H9 (cell line): ENCODE results near the gene MCRIP2. TPM values are rescaled to one million over a fixed set of nuclear protein-coding genes. Genes with fewer than 3 reads are reported as not detected.

Source experiments
- DNase-seq: peaks from one replicate; pipeline ENCODE4 v3.0.0-alpha.2; 2017
- H2AFZ ChIP-seq: one replicate; pipeline ENCODE4 v1.6.1; 2013; ENCODE audit warnings: mild to moderate bottlenecking, low read length, control low read depth, moderate library complexity
- H2AK5ac ChIP-seq: 2 replicates; pipeline ENCODE4 v1.6.1; 2013; ENCODE audit warnings: low read length, control low read depth, mixed read lengths; ENCODE audit not compliant: insufficient read length
- H2BK120ac ChIP-seq: one replicate; pipeline ENCODE4 v1.6.1; 2013; ENCODE audit warnings: low read depth, mild to moderate bottlenecking, low read length, control low read depth, inconsistent platforms; ENCODE audit not compliant: poor library complexity, severe bottlenecking
- H2BK12ac ChIP-seq: 2 replicates; pipeline ENCODE4 v1.6.1; 2013; ENCODE audit warnings: low read length, control low read depth, mixed read lengths, low read depth; ENCODE audit not compliant: insufficient read length
- H2BK15ac ChIP-seq: 2 replicates; pipeline ENCODE4 v1.6.1; 2013; ENCODE audit warnings: low read depth, low read length, control low read depth
- H2BK20ac ChIP-seq: one replicate; pipeline ENCODE4 v1.6.1; 2013; ENCODE audit warnings: low read depth, mild to moderate bottlenecking, low read length, control low read depth, inconsistent platforms; ENCODE audit not compliant: poor library complexity, severe bottlenecking
- H2BK5ac ChIP-seq: 2 replicates; pipeline ENCODE4 v1.6.1; 2013; ENCODE audit warnings: low read length, control low read depth, mixed read lengths; ENCODE audit not compliant: insufficient read length
- H3K14ac ChIP-seq: 2 replicates; pipeline ENCODE4 v1.6.1; 2013; ENCODE audit warnings: low read length, control low read depth; ENCODE audit not compliant: insufficient read depth
- H3K18ac ChIP-seq: 2 replicates; pipeline ENCODE4 v1.6.1; 2013; ENCODE audit warnings: low read depth, mild to moderate bottlenecking, mixed read lengths, low read length, control low read depth; ENCODE audit not compliant: insufficient read length
- H3K23ac ChIP-seq: 2 replicates; pipeline ENCODE4 v1.6.1; 2013; ENCODE audit warnings: low read length, control low read depth, mixed read lengths, low read depth; ENCODE audit not compliant: insufficient read length
- H3K23me2 ChIP-seq: 2 replicates; pipeline ENCODE4 v1.6.1; 2013; ENCODE audit warnings: low read depth, mild to moderate bottlenecking, mixed read lengths, low read length, control low read depth; ENCODE audit not compliant: insufficient read length, poor library complexity, severe bottlenecking
- H3K27ac ChIP-seq: 2 replicates; pipeline ENCODE4 v1.5.1; 2013; ENCODE audit warnings: low read length, control low read depth, mixed read lengths, low read depth; ENCODE audit not compliant: insufficient read length
- H3K27me3 ChIP-seq: 2 replicates; pipeline ENCODE4 v1.6.1; 2013; ENCODE audit warnings: low read length, control low read depth, inconsistent platforms; ENCODE audit not compliant: insufficient read depth
- H3K4ac ChIP-seq: 2 replicates; pipeline ENCODE4 v1.6.1; 2013; ENCODE audit warnings: low read depth, mild to moderate bottlenecking, control low read depth, inconsistent platforms, low read length, moderate library complexity
- H3K4me1 ChIP-seq: 2 replicates; pipeline ENCODE4 v1.6.1; 2013; ENCODE audit warnings: low read length, control low read depth, inconsistent platforms; ENCODE audit not compliant: insufficient read depth
- H3K4me2 ChIP-seq: 2 replicates; pipeline ENCODE4 v1.6.1; 2013; ENCODE audit warnings: low read length, control low read depth, mixed read lengths; ENCODE audit not compliant: insufficient read length, insufficient read depth
- H3K56ac ChIP-seq: 2 replicates; pipeline ENCODE4 v1.6.1; 2013; ENCODE audit warnings: low read depth, mild to moderate bottlenecking, mixed read lengths, low read length, control low read depth; ENCODE audit not compliant: insufficient read length
- H3K79me1 ChIP-seq: 2 replicates; pipeline ENCODE4 v1.6.1; 2013; ENCODE audit warnings: low read depth, mild to moderate bottlenecking, moderate library complexity, low read length, control low read depth, inconsistent platforms; ENCODE audit not compliant: insufficient read depth, poor library complexity, severe bottlenecking
- H3K79me2 ChIP-seq: 2 replicates; pipeline ENCODE4 v1.6.1; 2013; ENCODE audit warnings: low read length, control low read depth, inconsistent platforms; ENCODE audit not compliant: insufficient read depth
- H3K9ac ChIP-seq: 2 replicates; pipeline ENCODE4 v1.6.1; 2013; ENCODE audit warnings: low read length, control low read depth, mixed read lengths; ENCODE audit not compliant: insufficient read length; ENCODE audit errors: extremely low read depth
- H3K9me3 ChIP-seq: one replicate; pipeline ENCODE4 v1.6.1; 2013; ENCODE audit warnings: low read depth, low read length, inconsistent platforms; ENCODE audit not compliant: control insufficient read depth
- H3T11ph ChIP-seq: one replicate; pipeline ENCODE4 v1.6.1; 2013; ENCODE audit warnings: mild to moderate bottlenecking, low read length, control low read depth, inconsistent platforms
- H4K20me1 ChIP-seq: one replicate; pipeline ENCODE4 v1.6.1; 2013; ENCODE audit not compliant: control insufficient read depth, insufficient read length, insufficient read depth
- H4K5ac ChIP-seq: 2 replicates; pipeline ENCODE4 v1.6.1; 2013; ENCODE audit warnings: low read depth, mild to moderate bottlenecking, mixed read lengths, low read length, control low read depth; ENCODE audit not compliant: insufficient read length
- H4K8ac ChIP-seq: replicated peaks from 2 replicates; pipeline ENCODE4 v1.6.1; 2013; ENCODE audit warnings: low read length, control low read depth, mixed read lengths, low read depth; ENCODE audit not compliant: insufficient read length
- H4K91ac ChIP-seq: 2 replicates; pipeline ENCODE4 v1.6.1; 2013; ENCODE audit warnings: low read depth, mild to moderate bottlenecking, moderate library complexity, mixed read lengths, low read length, control low read depth; ENCODE audit not compliant: insufficient read length
- H3K27ac Mint-ChIP-seq, 3 experiments: 2 replicates in 2 of 3; 3 replicates in 1 of 3; pipeline ENCODE4 v1.8.0; 2020 to 2021; ENCODE audit warnings: mixed read lengths in 3 of 3, mild to moderate bottlenecking in 1 of 3, moderate library complexity in 1 of 3
- H3K27me3 Mint-ChIP-seq: 2 replicates; pipeline ENCODE4 v1.8.0; 2021; ENCODE audit warnings: low read depth, mild to moderate bottlenecking, moderate library complexity, mixed read lengths
- H3K36me3 Mint-ChIP-seq, 3 experiments: 2 replicates in 2 of 3; 3 replicates in 1 of 3; pipeline ENCODE4 v1.8.0; 2020 to 2021; ENCODE audit warnings: low read depth in 3 of 3, mixed read lengths in 3 of 3; ENCODE audit not compliant: insufficient read depth in 1 of 3
- H3K4me1 Mint-ChIP-seq, 2 experiments: 2 replicates each; pipeline ENCODE4 v1.8.0; 2020; ENCODE audit warnings: mixed read lengths in 2 of 2
- H3K4me3 Mint-ChIP-seq, 2 experiments: 2 replicates in 1 of 2; 3 replicates in 1 of 2; pipeline ENCODE4 v1.8.0; 2020 to 2021; ENCODE audit warnings: mild to moderate bottlenecking in 2 of 2, mixed read lengths in 2 of 2, moderate library complexity in 1 of 2
- H3K9me3 Mint-ChIP-seq, 2 experiments: 2 replicates in 1 of 2; 3 replicates in 1 of 2; pipeline ENCODE4 v1.8.0; 2020; ENCODE audit warnings: mild to moderate bottlenecking in 2 of 2, mixed read lengths in 2 of 2, moderate library complexity in 1 of 2
- CTCF ChIP-seq: fragments of 200-600 bp; sonication (generic); conservative IDR thresholded peaks from 3 replicates; pipeline ENCODE4 v1.8.0; 2021; ENCODE audit warnings: antibody characterized with exemption, mild to moderate bottlenecking
- WGBS: extraction: QIAGEN DNeasy Blood & Tissue Kit; methylation state at CpG from one replicate; pipeline ENCODE4 v1.1.7; 2013; ENCODE audit warnings: missing lambda C conversion rate, low lambda C conversion rate, mixed read lengths; ENCODE audit not compliant: insufficient read length; ENCODE audit errors: extremely low coverage; 5-methylcytosine and 5-hydroxymethylcytosine counted together
- total RNA-seq: library from RNA; stranded (reverse); gene quantifications from 2 replicates; pipeline ENCODE4 v1.2.1, GENCODE V29; 2021

Gene MCRIP2
- total RNA-seq, 1 experiment from 2014 or later = 52.5 TPM

GRCh38 chr16:615122-615521, 26.5 kb upstream of the MCRIP2 start:
- H4K8ac ChIP-seq = no peak overlapping the region
- H2AK5ac ChIP-seq = no peak overlapping the region
- Mint-ChIP-seq H3K9me3 (0 out of 5 replicates have a peak, but pooled peaks cover 0 to 3% of the 10 kb centered on the region in 2 experiments), H3K36me3 (peaks cover 7 to 14% (median 11%) of the 10 kb centered on the region in 3 experiments; a peak in 6 of 7 replicates), H3K4me3 (no peak overlapping the region), H3K4me1 (peaks cover 4 to 5% of the 10 kb centered on the region in 2 experiments), H3K27ac (peak overlapping the region in 1 of 3 experiments; percentile 13; a peak in 2 of 7 replicates), H3K27me3 (no peaks in the 10 kb centered on the region)
- H3K56ac ChIP-seq = no peak overlapping the region
- no peak for DNase-seq
- no peaks in the 10 kb centered on the region for H4K20me1 ChIP-seq
- H3K23ac ChIP-seq = no peak overlapping the region
- no peak overlapping the region for H3K9ac ChIP-seq
- no peak overlapping the region for H2BK12ac ChIP-seq
- no peak overlapping the region for H3K4ac ChIP-seq
- no peak overlapping the region for H3K14ac ChIP-seq
- no peak overlapping the region for H2BK5ac ChIP-seq
- no peak overlapping the region for H2BK120ac ChIP-seq
- no peak overlapping the region for H3K4me2 ChIP-seq
- no peak overlapping the region for H3K27ac ChIP-seq
- no peaks in the 10 kb centered on the region for H3K79me1 ChIP-seq
- no peaks in the 10 kb centered on the region for H3K9me3 ChIP-seq
- no peak overlapping the region for H2BK15ac ChIP-seq
- no peak for TF ChIP-seq CTCF
- H3T11ph ChIP-seq = no peak overlapping the region
- H4K5ac ChIP-seq = no peak overlapping the region
- no peak overlapping the region for H2BK20ac ChIP-seq
- no peak overlapping the region for H4K91ac ChIP-seq
- H3K79me2 ChIP-seq = no peaks in the 10 kb centered on the region
- H3K27me3 ChIP-seq = no peaks in the 10 kb centered on the region
- H2AFZ ChIP-seq = no peak overlapping the region
- no peak overlapping the region for H3K18ac ChIP-seq
- H3K23me2 ChIP-seq = no peaks in the 10 kb centered on the region
- no peaks in the 10 kb centered on the region for H3K4me1 ChIP-seq
- no CpG with 5 or more reads among the region's 13 CpGs for WGBS
